Urothelium cell line (cell line): ENCODE measurements around the gene COL25A1.
A peak's percentile ranks its signal among the peaks of the same experiment; 100 is the strongest.

Experiments
- DNase-seq: peaks from one replicate; pipeline ENCODE4 v3.0.0; 2011; ENCODE audit warnings: low spot score, mixed read lengths
- FAIRE-seq: peaks from 2 replicates; lab custom pipeline; 2011; peaks lifted over from hg19 to GRCh38; lab: Jason Lieb, UNC

The COL25A1 gene

DNA sequence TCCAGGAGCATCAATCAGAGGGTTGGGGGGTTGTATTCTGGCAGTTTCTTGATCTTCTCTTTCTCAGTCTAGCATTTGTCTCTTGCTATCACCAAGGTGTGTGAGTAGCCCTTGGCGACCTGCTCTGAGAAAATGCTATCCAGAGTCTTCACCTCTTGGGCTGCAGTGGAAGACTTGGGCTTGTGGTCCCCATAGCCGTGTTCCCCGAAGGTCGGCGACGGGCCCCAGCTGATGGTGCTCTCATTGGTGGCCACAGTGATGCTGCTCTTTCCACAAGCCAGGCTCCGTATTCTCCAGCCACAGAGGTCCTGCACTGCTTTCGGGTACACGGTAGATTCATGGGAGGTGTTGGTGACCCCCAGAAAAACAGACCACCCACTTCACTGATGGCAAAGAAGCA, 513.7 kb downstream of the COL25A1 start:
- no peak for FAIRE-seq

DNA sequence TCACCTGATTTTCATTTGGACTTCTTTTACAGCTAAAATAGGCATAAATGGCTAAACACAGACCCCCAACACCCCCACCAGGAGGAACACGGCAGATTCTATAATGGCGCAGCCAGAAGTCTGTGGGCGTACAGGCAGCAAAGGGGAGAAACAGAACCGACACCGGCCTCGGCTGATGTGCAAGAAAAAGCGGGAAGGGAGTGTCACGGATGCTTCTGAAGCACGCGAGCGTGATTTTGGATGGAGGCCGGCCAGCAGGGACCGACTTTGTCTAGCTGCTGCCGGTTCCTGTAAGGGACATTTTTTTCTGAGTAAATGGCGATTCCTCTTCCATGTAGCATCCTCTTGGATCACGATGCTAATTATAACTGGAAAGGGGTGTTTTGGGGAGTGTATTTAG, 514.7 kb downstream of the COL25A1 start:
- FAIRE-seq (no peak), DNase-seq (no peak)

More for the DNA sequence above, 513.7 kb downstream of the COL25A1 start:
- no peak for DNase-seq

GRCh38 chr4:108787106-108787505, 515.4 kb downstream of the COL25A1 start:
- DNase-seq: no peak
- FAIRE-seq: no peak

DNA sequence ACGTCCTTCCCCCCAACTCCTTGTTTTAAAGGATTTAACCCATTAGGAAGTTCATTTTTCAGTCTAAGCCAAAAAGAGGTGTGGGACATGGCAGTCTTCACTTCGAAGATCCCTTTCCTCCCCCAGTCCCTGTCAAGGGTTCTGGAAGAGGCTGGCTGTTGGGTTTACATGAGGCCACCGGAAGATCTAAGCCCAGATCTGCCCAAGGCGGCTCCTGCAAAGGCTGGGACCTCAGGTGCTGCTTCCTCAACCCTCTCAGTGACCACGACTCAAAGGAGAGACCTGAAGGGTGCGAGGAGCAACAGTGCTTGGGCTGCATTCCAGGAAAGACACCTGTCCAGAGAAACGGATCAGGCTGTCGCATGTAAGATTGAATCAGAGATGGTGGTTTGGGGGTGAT, 516.1 kb downstream of the COL25A1 start:
- DNase-seq (no peak), FAIRE-seq (no peak)

DNA sequence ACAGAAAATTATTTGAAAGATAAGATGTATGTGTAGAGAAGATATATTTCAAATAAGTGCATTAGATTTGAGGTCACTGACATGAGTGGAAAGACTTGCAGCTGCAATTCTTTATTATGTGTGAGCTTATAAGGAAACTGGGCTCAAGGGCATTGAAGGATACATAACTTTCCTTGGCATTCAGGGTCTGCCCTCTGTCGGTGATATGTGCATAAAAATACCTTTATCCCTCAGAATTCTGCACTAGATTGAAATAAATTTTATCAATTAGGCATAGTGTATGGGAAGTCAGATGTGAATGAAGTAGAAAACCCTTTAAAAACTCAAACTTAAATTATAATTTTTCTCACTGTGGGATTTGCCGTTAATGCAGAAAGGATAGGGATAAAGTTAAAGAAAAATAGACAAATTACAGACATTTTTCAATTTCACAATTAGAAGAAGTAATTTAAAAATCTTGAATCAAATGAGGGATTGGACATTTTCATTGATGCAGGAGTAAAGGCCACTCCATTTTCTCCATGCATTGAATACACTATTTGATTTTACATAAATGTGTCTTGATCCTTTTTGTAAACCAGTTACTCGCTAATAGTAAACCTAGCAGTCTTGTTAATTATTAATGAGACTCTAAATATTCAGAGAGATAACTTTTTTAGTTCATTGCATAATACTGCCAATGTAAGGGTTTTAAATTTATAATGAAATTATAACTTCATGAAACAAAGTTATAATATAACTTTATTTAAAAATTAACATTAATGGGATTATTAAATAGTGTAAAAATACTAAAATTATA, 518.6 kb downstream of the COL25A1 start:
- FAIRE-seq: no peak
- no peak for DNase-seq

DNA sequence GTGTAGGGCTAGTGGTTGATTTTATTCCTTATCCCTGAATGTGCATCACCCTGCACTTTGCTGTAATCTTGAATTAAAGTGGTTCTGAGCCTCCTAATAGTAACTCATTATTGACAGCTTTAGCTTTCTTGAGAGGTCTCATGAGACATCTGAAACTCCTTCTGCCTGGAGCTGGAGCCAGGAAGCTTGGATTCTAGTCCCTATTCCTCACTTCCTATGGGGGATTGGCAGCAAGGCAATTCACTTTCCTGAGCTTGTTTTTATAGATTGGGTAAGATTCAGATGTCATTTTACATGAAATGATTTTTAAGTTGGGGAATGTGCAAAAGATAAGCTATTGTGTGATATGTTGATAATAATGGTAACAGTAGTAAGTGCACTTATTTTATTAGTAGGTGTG, 522.5 kb downstream of the COL25A1 start:
- no peak for FAIRE-seq

GRCh38 chr4:108777388-108777787, 525.1 kb downstream of the COL25A1 start:
- no peak for DNase-seq
- FAIRE-seq: no peak

More for the DNA sequence above, 522.5 kb downstream of the COL25A1 start:
- no peak for DNase-seq

GRCh38 chr4:108775921-108776320, 526.5 kb downstream of the COL25A1 start:
- DNase-seq (no peak), FAIRE-seq (no peak)

DNA sequence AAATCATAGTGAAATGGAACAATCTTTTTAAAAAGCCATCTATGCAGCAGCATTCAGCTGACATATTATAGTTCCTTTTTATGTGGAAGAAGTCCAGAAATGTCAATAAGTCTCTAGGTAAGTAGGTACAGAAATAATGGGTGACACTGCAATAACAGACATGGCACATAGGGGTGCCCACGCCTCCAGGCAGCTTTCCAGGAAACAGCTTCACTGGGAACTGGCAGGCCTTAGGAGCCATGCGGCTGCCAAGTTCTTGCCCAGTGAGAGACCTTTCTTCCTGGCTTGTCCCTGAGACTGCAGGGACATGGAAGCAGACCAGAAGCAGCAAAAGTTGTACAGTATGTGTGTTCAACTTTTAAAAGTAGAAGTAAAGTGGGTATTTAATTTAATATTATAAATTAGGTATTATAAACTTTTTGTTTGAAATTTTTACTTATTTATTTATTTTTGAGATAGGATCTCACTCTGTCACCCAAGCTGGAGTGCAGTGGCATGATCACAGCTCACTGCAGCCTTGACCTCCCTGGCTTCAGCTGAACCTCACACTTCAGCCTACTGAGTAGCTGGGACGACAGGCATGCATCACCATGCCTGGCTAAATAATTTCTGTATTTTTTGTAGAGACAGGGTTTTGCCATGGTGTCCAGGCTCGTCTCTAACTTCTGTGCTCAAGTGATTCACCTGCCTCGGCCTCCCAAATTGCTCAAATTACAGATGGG, 527.5 kb downstream of the COL25A1 start:
- FAIRE-seq (no peak), DNase-seq (no peak)

- FAIRE-seq: no peak
- no peak for DNase-seq
Measured at GRCh38 chr4:108772402-108772801, 530.1 kb downstream of the COL25A1 start.

DNA sequence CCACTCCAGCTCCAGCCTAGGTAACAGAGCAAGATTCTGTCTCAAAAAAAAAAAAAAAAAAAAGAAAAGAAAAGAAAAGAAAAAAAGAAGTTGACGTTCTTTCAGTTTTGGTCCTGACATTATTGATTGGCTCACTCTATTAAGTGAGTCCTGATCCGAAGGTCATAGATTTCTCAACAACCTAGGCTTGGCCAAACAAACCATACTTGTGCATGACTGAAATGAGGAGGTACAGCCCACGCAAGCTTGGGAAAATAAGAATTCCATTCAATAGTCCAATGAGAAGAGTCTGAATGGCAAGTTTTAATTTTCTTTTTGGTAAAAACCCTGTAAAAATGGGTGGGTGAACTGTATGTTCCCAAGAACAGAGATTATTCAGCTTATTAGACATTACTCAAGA, 536.4 kb downstream of the COL25A1 start:
- FAIRE-seq: no peak
- no peak for DNase-seq

- FAIRE-seq (no peak), DNase-seq (no peak)
Measured at GRCh38 chr4:108763986-108764385, 538.5 kb downstream of the COL25A1 start.

DNA sequence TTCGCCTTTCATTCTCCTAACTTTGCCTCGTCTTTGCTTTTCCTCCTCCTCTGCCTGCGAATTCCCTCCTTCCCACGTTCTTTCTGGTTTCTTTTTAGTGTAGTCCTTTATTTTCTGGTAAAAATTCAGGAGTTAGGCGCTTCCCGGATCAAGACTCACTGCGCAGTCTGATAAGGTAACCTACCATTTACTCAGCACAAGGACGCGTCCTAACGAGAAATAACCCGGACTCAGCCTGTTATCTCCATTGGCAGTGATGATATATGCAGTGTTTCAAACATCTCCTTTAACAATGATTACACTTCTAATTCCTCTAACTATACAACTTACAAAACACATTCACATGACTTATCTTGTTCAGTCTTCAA, 539.2 kb downstream of the COL25A1 start:
- FAIRE-seq (no peak), DNase-seq (no peak)

GRCh38 chr4:108762559-108763225, 539.8 kb downstream of the COL25A1 start, which contains the start of gene ETNPPL:
Gene ETNPPL (minus strand): TSS chr4:108763053. CDS start chr4:108762898, 155 bp downstream.
- DNase-seq: peak; percentile 82
- peak; percentile 30 for FAIRE-seq
